Endothelial cell of umbilical vein (primary cell): ENCODE results near the gene RPS6KA5.

Experiments
- MYC ChIP-seq: IDR thresholded peaks from one replicate; pipeline ENCODE4 v1.6.1; 2011; ENCODE audit warnings: mild to moderate bottlenecking, low read depth, low read length
- POLR2A ChIP-seq: IDR thresholded peaks from 2 replicates; pipeline ENCODE4 v1.6.1; 2012; ENCODE audit warnings: low read depth, mild to moderate bottlenecking, control low read depth, low read length
- TF ChIP-seq, protein P1 (sequence below), 2 donors: IDR thresholded peaks; 1 replicate in 1 of 2; 2 replicates in 1 of 2; pipeline ENCODE4 v1.5.1; 2011; ENCODE audit warnings: low read length in 2 of 2, mild to moderate bottlenecking in 2 of 2, moderate library complexity in 2 of 2, control low read depth in 1 of 2, inconsistent platforms in 1 of 2, low read depth in 1 of 2; ENCODE audit not compliant: insufficient read depth in 1 of 2; ENCODE audit errors: extremely low read depth in 1 of 2

DNA sequence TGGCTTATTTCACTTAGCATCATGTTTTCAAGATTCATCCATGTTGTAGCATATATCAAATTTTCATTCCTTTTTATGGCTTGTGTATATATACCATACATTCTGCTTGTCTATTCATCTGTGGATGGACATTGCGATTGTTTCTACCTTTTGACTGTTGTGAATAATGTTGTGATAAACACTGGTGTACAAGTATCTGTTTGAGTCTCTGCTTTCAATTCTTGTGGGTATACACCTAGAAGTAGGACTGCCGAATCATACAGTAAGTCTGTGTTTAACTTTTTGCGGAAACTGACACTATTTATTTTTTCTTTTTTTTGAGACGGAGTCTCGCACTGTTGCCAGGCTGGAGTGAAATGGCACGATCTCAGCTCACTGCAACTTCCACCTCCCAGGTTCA is 19.6 kb upstream of the RPS6KA5 start:
- no peak for TF ChIP-seq MYC
- TF ChIP-seq, protein P1, sequence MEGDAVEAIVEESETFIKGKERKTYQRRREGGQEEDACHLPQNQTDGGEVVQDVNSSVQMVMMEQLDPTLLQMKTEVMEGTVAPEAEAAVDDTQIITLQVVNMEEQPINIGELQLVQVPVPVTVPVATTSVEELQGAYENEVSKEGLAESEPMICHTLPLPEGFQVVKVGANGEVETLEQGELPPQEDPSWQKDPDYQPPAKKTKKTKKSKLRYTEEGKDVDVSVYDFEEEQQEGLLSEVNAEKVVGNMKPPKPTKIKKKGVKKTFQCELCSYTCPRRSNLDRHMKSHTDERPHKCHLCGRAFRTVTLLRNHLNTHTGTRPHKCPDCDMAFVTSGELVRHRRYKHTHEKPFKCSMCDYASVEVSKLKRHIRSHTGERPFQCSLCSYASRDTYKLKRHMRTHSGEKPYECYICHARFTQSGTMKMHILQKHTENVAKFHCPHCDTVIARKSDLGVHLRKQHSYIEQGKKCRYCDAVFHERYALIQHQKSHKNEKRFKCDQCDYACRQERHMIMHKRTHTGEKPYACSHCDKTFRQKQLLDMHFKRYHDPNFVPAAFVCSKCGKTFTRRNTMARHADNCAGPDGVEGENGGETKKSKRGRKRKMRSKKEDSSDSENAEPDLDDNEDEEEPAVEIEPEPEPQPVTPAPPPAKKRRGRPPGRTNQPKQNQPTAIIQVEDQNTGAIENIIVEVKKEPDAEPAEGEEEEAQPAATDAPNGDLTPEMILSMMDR (IDR thresholded peaks at IDR 0.05; ENCODE audit: extremely low read depth in 1 of 2, insufficient read depth in 1 of 2, low read depth in 1 of 2, low read length in 2 of 2) = no peak
- no peak for TF ChIP-seq POLR2A
